KOPT-K1 (cell line): Measurements from ENCODE around the gene C2orf92.

Source experiments
- H3K27ac ChIP-seq: fragments of 200-600 bp; sonication (generic); 2 replicates; pipeline ENCODE4 v1.5.1; 2016; ENCODE audit warnings: antibody characterized with exemption, mild to moderate bottlenecking, low read depth, low read length; ENCODE audit not compliant: poor library complexity, severe bottlenecking
- H3K36me3 ChIP-seq: fragments of 200-600 bp; sonication (generic); 2 replicates; pipeline ENCODE4 v1.5.1; 2017; ENCODE audit warnings: antibody characterized with exemption, mild to moderate bottlenecking, low read length, moderate library complexity; ENCODE audit not compliant: insufficient read depth
- H3K9me3 ChIP-seq: fragments of 200-600 bp; sonication (generic); 2 replicates; pipeline ENCODE4 v1.5.1; 2017; ENCODE audit warnings: antibody characterized with exemption, low read length, mild to moderate bottlenecking; ENCODE audit not compliant: insufficient read depth, poor library complexity, severe bottlenecking

Gene C2orf92

GRCh38 chr2:97656129-97656755 lies 13.3 kb upstream of the C2orf92 start:
- Histone ChIP-seq H3K36me3 (peaks cover 77% of the 10 kb centered on the region), H3K9me3 (peaks cover 5% of the 10 kb centered on the region), H3K27ac (no peak overlapping the region)

GRCh38 chr2:97656905-97657587 lies 12.5 kb upstream of the C2orf92 start:
- Histone ChIP-seq H3K9me3 (peaks cover 5% of the 10 kb centered on the region), H3K27ac (no peak overlapping the region), H3K36me3 (peaks cover 85% of the 10 kb centered on the region)

- no peak overlapping the region for H3K27ac ChIP-seq
- peaks cover 5% of the 10 kb centered on the region for H3K9me3 ChIP-seq
- H3K36me3 ChIP-seq = peaks cover 85% of the 10 kb centered on the region
These were observed 11.4 kb upstream of the C2orf92 start for GRCh38 chr2:97657986-97658690.

GRCh38 chr2:97658691-97659157 lies 10.8 kb upstream of the C2orf92 start:
- H3K27ac ChIP-seq = no peak overlapping the region
- H3K36me3 ChIP-seq = peaks cover 82% of the 10 kb centered on the region
- peaks cover 5% of the 10 kb centered on the region for H3K9me3 ChIP-seq

- Histone ChIP-seq H3K36me3 (peaks cover 75% of the 10 kb centered on the region), H3K27ac (no peak overlapping the region), H3K9me3 (peaks cover under 1% of the 10 kb centered on the region)
These were observed 10.1 kb upstream of the C2orf92 start for GRCh38 chr2:97659256-97660043.

GRCh38 chr2:97660044-97660774 lies 9.3 kb upstream of the C2orf92 start:
- H3K27ac ChIP-seq = no peak overlapping the region
- no peaks in the 10 kb centered on the region for H3K9me3 ChIP-seq
- peaks cover 67% of the 10 kb centered on the region for H3K36me3 ChIP-seq

- no peak overlapping the region for H3K27ac ChIP-seq
- H3K36me3 ChIP-seq = peaks cover 61% of the 10 kb centered on the region
These were observed 8.6 kb upstream of the C2orf92 start for GRCh38 chr2:97660775-97661389.

GRCh38 chr2:97661927-97662326 lies 7.6 kb upstream of the C2orf92 start:
- no peaks in the 10 kb centered on the region for H3K9me3 ChIP-seq
- peak overlapping the region; percentile 67 for H3K27ac ChIP-seq
- H3K36me3 ChIP-seq = peaks cover 50% of the 10 kb centered on the region

More at GRCh38 chr2:97660775-97661389, 8.6 kb upstream of the C2orf92 start:
- no peaks in the 10 kb centered on the region for H3K9me3 ChIP-seq

- Histone ChIP-seq H3K9me3 (no peaks in the 10 kb centered on the region), H3K27ac (peak overlapping the region; percentile 67), H3K36me3 (peaks cover 45% of the 10 kb centered on the region)
These were observed 7.1 kb upstream of the C2orf92 start for GRCh38 chr2:97662386-97662894.

- H3K27ac ChIP-seq = peak overlapping the region; percentile 67
- H3K9me3 ChIP-seq = no peaks in the 10 kb centered on the region
- peaks cover 39% of the 10 kb centered on the region for H3K36me3 ChIP-seq
These were observed 6.5 kb upstream of the C2orf92 start for GRCh38 chr2:97662895-97663625.

GRCh38 chr2:97663626-97663961 lies 5.9 kb upstream of the C2orf92 start:
- Histone ChIP-seq H3K36me3 (peaks cover 33% of the 10 kb centered on the region), H3K9me3 (no peaks in the 10 kb centered on the region), H3K27ac (peak overlapping the region; percentile 67)

GRCh38 chr2:97663962-97664635 lies 5.4 kb upstream of the C2orf92 start, which contains the start of gene ACTR1B:
TSS of gene ACTR1B (minus strand) at chr2:97664044. CDS start at chr2:97663890, 154 bp downstream.
- Histone ChIP-seq H3K36me3 (peaks cover 28% of the 10 kb centered on the region), H3K9me3 (no peaks in the 10 kb centered on the region), H3K27ac (peak within 1 kb of the TSS; percentile 67)

GRCh38 chr2:97664636-97664970 lies 4.9 kb upstream of the C2orf92 start:
- Histone ChIP-seq H3K27ac (peak overlapping the region; percentile 67), H3K9me3 (no peaks in the 10 kb centered on the region), H3K36me3 (peaks cover 23% of the 10 kb centered on the region)
